HepG2 (cell line): ENCODE measurements around the gene CTF1.

Source experiments
- MYC ChIP-seq: sonication (generic); formaldehyde crosslinking; IDR thresholded peaks from 2 replicates; pipeline ENCODE4 v1.9.0; 2021; ENCODE audit warnings: missing genetic modification reagents, borderline replicate concordance
- RFX1 ChIP-seq: fragments of 450-650 bp; IDR thresholded peaks from 2 replicates; pipeline ENCODE4 v1.6.1; 2017
- TF ChIP-seq, protein P1 (sequence below): sonication (generic); formaldehyde crosslinking; conservative IDR thresholded peaks from 2 replicates; pipeline ENCODE4 v1.5.0; 2020; ENCODE audit warnings: missing genetic modification reagents
- TF ChIP-seq, protein P2 (sequence below): IDR thresholded peaks from 2 replicates; pipeline ENCODE4 v1.4.0; 2020; ENCODE audit warnings: mild to moderate bottlenecking, missing genetic modification reagents

DNA sequence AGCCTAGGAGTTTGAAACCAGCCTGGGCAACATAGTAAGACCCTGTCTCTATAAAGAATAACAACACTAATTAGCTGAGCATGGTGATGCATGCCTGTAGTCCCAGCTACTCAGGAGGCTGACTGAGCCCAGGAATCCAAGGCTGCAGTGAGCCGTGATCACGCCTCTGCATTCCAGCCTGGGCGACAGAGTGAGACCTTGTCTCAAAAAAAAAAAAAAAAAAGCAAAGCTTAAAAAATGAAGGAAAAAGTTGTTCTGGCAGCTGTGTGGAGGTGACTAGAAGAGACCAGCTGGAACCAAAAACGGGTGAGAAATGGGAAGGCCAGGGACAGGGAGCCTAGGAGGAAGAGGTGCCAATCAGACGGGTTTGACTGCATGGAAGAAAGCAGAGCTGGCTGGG, 6.7 kb upstream of the CTF1 start:
- TF ChIP-seq RFX1 (no peak), MYC (no peak)
- TF ChIP-seq, protein P1, sequence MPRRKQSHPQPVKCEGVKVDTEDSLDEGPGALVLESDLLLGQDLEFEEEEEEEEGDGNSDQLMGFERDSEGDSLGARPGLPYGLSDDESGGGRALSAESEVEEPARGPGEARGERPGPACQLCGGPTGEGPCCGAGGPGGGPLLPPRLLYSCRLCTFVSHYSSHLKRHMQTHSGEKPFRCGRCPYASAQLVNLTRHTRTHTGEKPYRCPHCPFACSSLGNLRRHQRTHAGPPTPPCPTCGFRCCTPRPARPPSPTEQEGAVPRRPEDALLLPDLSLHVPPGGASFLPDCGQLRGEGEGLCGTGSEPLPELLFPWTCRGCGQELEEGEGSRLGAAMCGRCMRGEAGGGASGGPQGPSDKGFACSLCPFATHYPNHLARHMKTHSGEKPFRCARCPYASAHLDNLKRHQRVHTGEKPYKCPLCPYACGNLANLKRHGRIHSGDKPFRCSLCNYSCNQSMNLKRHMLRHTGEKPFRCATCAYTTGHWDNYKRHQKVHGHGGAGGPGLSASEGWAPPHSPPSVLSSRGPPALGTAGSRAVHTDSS (CRISPR knock-in tag): no peak
- TF ChIP-seq, protein P2, sequence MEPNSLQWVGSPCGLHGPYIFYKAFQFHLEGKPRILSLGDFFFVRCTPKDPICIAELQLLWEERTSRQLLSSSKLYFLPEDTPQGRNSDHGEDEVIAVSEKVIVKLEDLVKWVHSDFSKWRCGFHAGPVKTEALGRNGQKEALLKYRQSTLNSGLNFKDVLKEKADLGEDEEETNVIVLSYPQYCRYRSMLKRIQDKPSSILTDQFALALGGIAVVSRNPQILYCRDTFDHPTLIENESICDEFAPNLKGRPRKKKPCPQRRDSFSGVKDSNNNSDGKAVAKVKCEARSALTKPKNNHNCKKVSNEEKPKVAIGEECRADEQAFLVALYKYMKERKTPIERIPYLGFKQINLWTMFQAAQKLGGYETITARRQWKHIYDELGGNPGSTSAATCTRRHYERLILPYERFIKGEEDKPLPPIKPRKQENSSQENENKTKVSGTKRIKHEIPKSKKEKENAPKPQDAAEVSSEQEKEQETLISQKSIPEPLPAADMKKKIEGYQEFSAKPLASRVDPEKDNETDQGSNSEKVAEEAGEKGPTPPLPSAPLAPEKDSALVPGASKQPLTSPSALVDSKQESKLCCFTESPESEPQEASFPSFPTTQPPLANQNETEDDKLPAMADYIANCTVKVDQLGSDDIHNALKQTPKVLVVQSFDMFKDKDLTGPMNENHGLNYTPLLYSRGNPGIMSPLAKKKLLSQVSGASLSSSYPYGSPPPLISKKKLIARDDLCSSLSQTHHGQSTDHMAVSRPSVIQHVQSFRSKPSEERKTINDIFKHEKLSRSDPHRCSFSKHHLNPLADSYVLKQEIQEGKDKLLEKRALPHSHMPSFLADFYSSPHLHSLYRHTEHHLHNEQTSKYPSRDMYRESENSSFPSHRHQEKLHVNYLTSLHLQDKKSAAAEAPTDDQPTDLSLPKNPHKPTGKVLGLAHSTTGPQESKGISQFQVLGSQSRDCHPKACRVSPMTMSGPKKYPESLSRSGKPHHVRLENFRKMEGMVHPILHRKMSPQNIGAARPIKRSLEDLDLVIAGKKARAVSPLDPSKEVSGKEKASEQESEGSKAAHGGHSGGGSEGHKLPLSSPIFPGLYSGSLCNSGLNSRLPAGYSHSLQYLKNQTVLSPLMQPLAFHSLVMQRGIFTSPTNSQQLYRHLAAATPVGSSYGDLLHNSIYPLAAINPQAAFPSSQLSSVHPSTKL: no peak
